ENCODE measurements around the gene BCAS4.

DNA sequence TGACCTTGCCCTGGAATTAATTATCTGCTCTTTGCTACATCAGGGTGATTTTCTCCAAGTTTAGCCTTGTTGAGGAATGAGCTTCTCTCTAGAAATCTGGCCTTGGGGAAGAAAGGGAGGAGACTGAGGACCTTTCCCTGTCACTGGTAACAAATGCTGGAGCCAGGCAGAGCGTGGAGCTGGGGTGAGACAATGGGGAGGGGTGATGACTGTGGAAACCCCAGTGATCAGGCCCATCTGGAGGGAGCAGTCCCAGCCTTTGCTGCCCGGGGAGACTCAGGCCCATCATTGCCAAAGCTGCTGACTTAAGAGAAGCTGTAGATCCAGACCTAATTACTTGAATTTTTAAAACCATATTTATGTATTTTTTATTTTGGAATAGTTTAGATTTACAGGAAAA is 31.3 kb downstream of the BCAS4 start:
- TF ChIP-seq EP300 (IDR thresholded peaks at IDR 0.05; ENCODE audit: borderline replicate concordance) (no peak), USF1 (IDR thresholded peaks at IDR 0.05) (no peak), YY1 (IDR thresholded peaks at IDR 0.05; ENCODE audit: low read depth) (no peak), RAD21 (IDR thresholded peaks at IDR 0.05; ENCODE audit: low read depth) (no peak), TAF1 (IDR thresholded peaks at IDR 0.05; ENCODE audit: low read depth) (no peak), EGR1 (IDR thresholded peaks at IDR 0.05) (no peak), CEBPB (IDR thresholded peaks at IDR 0.05) (no peak), CREB1 (IDR thresholded peaks at IDR 0.05; ENCODE audit: low read depth) (no peak), TEAD4 (IDR thresholded peaks at IDR 0.05) (no peak), ZBTB7A (IDR thresholded peaks at IDR 0.05; ENCODE audit: low read depth) (no peak), FOXM1 (IDR thresholded peaks at IDR 0.05; ENCODE audit: borderline replicate concordance, low read depth) (no peak)
- TF ChIP-seq, protein P1, sequence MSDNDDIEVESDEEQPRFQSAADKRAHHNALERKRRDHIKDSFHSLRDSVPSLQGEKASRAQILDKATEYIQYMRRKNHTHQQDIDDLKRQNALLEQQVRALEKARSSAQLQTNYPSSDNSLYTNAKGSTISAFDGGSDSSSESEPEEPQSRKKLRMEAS (IDR thresholded peaks at IDR 0.05): no peak

All from Ishikawa (cell line).